ENCODE results near the gene PWWP2B.
A peak's percentile ranks its signal among the peaks of the same experiment; 100 is the strongest.

Gene PWWP2B

DNA sequence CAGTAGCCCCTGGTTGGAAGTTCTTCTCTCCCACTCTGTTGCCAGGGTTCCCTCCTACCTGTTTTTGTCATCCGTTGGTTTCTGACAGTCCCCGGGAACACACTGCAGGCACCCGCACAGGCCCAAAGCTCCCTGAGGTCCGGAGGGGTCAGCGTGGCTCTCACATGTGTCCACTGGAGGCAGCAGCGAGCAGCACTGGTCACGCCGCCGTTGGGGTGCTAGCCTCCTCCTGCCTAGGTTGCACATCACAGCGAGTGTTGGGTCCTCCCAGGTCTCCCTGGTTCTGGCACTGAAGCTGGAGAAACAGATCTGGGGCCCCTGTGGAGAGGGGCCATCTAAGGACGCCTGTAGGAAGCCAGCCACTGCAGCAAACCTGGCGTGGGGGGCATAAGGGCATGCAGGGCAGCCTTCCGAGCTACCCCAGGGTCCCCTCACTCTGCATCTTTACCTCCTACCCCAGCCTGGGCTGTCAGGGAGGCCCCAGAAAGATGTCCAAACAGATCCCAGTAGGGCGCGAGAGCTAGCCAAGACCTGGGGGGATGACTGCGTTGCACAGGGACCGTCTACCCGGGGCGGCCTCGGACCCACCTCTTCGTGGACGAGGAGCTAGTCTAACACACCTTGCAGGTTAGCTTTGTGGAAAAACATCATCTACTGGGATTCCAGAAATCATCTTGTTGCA, 36.1 kb upstream of the PWWP2B start:
- no peak overlapping the region for H3K27ac ChIP-seq (ENCODE audit: low read depth, low read length)
- TF ChIP-seq, protein P1, sequence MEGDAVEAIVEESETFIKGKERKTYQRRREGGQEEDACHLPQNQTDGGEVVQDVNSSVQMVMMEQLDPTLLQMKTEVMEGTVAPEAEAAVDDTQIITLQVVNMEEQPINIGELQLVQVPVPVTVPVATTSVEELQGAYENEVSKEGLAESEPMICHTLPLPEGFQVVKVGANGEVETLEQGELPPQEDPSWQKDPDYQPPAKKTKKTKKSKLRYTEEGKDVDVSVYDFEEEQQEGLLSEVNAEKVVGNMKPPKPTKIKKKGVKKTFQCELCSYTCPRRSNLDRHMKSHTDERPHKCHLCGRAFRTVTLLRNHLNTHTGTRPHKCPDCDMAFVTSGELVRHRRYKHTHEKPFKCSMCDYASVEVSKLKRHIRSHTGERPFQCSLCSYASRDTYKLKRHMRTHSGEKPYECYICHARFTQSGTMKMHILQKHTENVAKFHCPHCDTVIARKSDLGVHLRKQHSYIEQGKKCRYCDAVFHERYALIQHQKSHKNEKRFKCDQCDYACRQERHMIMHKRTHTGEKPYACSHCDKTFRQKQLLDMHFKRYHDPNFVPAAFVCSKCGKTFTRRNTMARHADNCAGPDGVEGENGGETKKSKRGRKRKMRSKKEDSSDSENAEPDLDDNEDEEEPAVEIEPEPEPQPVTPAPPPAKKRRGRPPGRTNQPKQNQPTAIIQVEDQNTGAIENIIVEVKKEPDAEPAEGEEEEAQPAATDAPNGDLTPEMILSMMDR (IDR thresholded peaks at IDR 0.05; ENCODE audit: insufficient read depth, low read length, poor library complexity, severe bottlenecking): peak; percentile 22
- no peak for TF ChIP-seq EZH2phosphoT487 (conservative IDR thresholded peaks at IDR 0.05; ENCODE audit: low read length)
- no peak overlapping the region for H3K4me2 ChIP-seq (ENCODE audit: low read depth, low read length, poor library complexity, severe bottlenecking)
- H4K20me1 ChIP-seq (ENCODE audit: low read depth, low read length): no peaks in the 10 kb centered on the region; the same call in 1 of the 2 replicates
- no peaks in the 10 kb centered on the region for H3F3A ChIP-seq (ENCODE audit: insufficient read depth)
- no peaks in the 10 kb centered on the region for H3K36me3 ChIP-seq (ENCODE audit: low read length)
- no peak overlapping the region for H3K4me3 ChIP-seq (ENCODE audit: insufficient read depth, low read length, poor library complexity, severe bottlenecking)
- no peak overlapping the region for H3K9ac ChIP-seq (ENCODE audit: low read length)
- H3K27me3 ChIP-seq (ENCODE audit: low read length): no peaks in the 10 kb centered on the region
- H2AFZ ChIP-seq (ENCODE audit: low read depth, low read length, severe bottlenecking): no peak overlapping the region
- H3K9me2 ChIP-seq (replicated peaks; ENCODE audit: insufficient read depth, low read length): no peaks in the 10 kb centered on the region
- H3K9me3 ChIP-seq (ENCODE audit: insufficient read depth, low read length): no peaks in the 10 kb centered on the region
- no peaks in the 10 kb centered on the region for H3K79me2 ChIP-seq (ENCODE audit: insufficient read depth, low read length)

DNA sequence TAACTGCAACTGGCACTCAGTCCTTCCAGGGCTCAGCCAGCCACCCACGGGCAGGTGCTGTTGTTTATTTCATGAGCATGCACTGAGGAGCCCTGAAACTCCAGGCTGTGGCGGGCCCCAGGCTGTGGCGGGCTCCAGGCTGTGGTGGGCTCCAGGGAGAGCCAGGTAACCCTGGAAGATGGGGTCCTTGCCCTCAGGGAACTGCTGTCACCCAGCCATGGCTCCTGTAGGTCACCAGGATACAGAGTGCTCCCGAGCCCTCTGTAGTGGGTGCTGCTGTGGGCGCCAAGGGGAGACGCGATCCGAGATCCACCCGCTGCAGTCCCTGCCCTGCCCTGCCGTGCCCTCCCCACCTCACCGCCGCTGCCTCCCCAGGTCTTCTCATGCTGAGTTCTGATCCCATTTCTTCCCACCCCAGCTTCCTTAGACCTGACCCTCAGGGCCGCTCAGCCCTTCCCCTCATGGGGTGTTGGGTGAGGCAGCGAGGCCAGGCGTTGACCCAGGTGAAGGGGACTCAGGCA, 35.4 kb upstream of the PWWP2B start:
- Histone ChIP-seq H3K36me3 (ENCODE audit: low read length) (no peaks in the 10 kb centered on the region), H3K27me3 (ENCODE audit: low read length) (no peaks in the 10 kb centered on the region), H3F3A (ENCODE audit: insufficient read depth) (no peaks in the 10 kb centered on the region), H3K9me3 (ENCODE audit: insufficient read depth, low read length) (no peaks in the 10 kb centered on the region), H4K20me1 (ENCODE audit: low read depth, low read length) (no peaks in the 10 kb centered on the region; the same call in 1 of the 2 replicates), H2AFZ (ENCODE audit: low read depth, low read length, severe bottlenecking) (no peak overlapping the region), H3K9me2 (replicated peaks; ENCODE audit: insufficient read depth, low read length) (no peaks in the 10 kb centered on the region), H3K79me2 (ENCODE audit: insufficient read depth, low read length) (no peaks in the 10 kb centered on the region), H3K9ac (ENCODE audit: low read length) (no peak overlapping the region), H3K4me2 (ENCODE audit: low read depth, low read length, poor library complexity, severe bottlenecking) (no peak overlapping the region), H3K4me3 (ENCODE audit: insufficient read depth, low read length, poor library complexity, severe bottlenecking) (no peak overlapping the region), H3K27ac (ENCODE audit: low read depth, low read length) (no peak overlapping the region)
- TF ChIP-seq, protein P1 (IDR thresholded peaks at IDR 0.05; ENCODE audit: insufficient read depth, low read length, poor library complexity, severe bottlenecking): no peak
- TF ChIP-seq EZH2phosphoT487 (conservative IDR thresholded peaks at IDR 0.05; ENCODE audit: low read length): no peak

DNA sequence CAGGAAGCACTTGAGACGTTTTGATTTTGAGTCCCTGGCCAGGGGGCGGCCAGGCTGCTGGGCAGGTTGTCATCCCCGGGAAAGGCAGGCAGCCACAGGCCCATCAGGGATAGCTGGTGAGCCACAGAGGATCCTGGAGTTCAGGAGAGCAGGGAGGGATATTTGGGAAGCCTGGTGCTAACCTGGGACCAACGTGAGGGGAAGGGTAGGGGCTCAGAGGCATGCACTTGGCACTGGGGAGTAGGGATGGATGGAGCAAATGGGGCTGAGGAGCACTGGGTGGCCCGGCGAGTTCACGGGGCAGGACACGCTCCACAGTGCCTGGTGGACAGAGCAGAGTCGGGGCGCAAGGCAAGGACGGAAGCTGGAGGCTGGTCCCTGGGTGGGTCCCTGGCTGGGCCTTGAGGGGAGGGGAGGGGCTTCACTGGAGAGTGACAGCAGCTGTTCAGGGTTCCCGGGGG, 34.8 kb upstream of the PWWP2B start:
- Histone ChIP-seq H4K20me1 (ENCODE audit: low read depth, low read length) (no peaks in the 10 kb centered on the region; the same call in 1 of the 2 replicates), H3K36me3 (ENCODE audit: low read length) (no peaks in the 10 kb centered on the region), H3K4me3 (ENCODE audit: insufficient read depth, low read length, poor library complexity, severe bottlenecking) (no peak overlapping the region), H3K79me2 (ENCODE audit: insufficient read depth, low read length) (no peaks in the 10 kb centered on the region), H3K9ac (ENCODE audit: low read length) (no peak overlapping the region), H3K9me2 (replicated peaks; ENCODE audit: insufficient read depth, low read length) (no peaks in the 10 kb centered on the region), H3F3A (ENCODE audit: insufficient read depth) (no peaks in the 10 kb centered on the region), H3K27ac (ENCODE audit: low read depth, low read length) (no peak overlapping the region), H2AFZ (ENCODE audit: low read depth, low read length, severe bottlenecking) (no peak overlapping the region), H3K27me3 (ENCODE audit: low read length) (no peaks in the 10 kb centered on the region), H3K4me2 (ENCODE audit: low read depth, low read length, poor library complexity, severe bottlenecking) (no peak overlapping the region), H3K9me3 (ENCODE audit: insufficient read depth, low read length) (no peaks in the 10 kb centered on the region)
- TF ChIP-seq, protein P1 (IDR thresholded peaks at IDR 0.05; ENCODE audit: insufficient read depth, low read length, poor library complexity, severe bottlenecking): no peak
- TF ChIP-seq EZH2phosphoT487 (conservative IDR thresholded peaks at IDR 0.05; ENCODE audit: low read length): no peak

Data from SU-DHL-6 (cell line).